NCI-H345 (cell line): Measurements from ENCODE around the gene PFN1.

Source experiments
- DNase-seq: peaks from one replicate; lab custom pipeline; 2025; lab: John Stamatoyannopoulos, UW

Gene PFN1

DNA sequence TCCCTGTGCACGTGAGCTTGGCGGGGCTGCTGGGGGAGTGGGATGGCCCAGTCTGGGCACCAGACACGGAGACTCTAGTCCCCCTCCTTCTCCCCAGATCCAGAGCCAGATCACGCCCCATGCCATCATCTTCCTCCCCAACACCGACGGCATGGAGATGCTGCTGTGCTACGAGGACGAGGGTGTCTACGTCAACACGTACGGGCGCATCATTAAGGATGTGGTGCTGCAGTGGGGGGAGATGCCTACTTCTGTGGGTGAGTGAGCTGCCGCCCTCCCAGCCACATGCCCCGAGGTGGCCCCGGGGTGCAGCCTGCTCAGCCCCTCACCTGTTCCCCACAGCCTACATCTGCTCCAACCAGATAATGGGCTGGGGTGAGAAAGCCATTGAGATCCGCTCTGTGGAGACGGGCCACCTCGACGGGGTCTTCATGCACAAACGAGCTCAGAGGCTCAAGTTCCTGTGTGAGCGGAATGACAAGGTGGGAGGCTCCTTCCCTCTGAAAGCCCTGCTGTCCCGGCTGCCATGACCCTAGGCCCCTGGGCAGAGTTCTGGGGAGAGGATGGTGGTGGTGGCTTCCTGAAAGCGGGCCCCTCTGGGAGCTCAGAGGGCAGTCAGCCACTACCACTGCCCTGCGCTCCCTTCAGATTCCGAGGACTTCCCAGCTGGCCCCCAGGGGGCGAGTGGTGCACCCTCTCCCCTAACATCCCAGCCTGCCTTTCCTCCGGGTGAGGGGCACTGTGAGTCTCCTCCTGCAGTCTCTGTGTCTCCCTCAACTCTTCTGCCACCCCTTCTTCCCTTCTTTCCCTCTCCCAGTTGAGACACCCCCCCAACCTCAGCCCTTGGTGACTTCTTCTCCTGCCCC lies 51.8 kb downstream of the PFN1 start:
- DNase-seq = no peak

DNA sequence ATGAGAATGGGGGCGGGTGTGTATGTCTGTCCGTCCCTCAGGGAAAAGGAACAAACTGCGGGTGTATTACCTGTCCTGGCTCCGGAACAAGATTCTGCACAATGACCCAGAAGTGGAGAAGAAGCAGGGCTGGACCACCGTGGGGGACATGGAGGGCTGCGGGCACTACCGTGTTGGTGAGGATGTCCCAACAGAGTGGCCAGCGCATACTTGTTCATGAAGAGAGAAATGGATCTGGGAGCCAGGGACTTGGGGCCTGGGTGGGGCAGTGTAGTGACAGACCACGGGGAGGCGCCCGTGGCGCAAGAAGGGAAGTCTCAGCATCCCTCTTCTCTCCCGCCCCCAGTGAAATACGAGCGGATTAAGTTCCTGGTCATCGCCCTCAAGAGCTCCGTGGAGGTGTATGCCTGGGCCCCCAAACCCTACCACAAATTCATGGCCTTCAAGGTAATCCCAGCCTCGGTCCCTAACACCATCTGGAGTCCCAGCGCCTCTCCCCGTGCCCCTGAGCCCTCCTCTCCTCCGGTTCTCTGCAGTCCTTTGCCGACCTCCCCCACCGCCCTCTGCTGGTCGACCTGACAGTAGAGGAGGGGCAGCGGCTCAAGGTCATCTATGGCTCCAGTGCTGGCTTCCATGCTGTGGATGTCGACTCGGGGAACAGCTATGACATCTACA lies 52.5 kb downstream of the PFN1 start:
- no peak for DNase-seq
